HG03439 (cell line): ENCODE results near the gene SEC61A1.
A peak's percentile ranks its signal among the peaks of the same experiment; 100 is the strongest.

Experiments used
- ATAC-seq: cut with Tn5 transposase; IDR thresholded peaks from one replicate; pipeline ENCODE4 v1.9.1; 2021; ENCODE audit warnings: mild to moderate bottlenecking, moderate library complexity; ENCODE audit not compliant: unreplicated experiment

The SEC61A1 gene

DNA sequence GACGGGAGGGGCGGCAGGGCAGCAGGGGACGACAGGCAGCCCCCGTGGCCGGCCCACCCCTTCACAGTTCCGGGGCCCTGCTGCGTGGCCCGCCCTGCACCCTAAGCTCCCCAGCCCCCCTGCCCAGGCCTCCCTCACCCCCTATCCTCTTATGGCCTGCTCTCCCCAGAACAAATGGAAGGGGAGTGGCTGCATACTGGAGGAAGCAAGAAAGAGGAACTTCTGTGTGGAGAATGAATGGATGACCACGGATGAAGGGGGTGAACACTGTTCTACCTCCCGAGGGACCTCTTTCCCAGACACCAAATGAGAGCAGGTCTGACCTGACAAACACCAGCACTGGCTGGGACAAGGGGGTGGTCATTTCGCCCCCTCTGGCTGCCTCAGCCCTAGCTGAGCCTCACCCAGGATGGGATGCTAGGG lies 25.0 kb downstream of the SEC61A1 start:
- no peak for ATAC-seq

DNA sequence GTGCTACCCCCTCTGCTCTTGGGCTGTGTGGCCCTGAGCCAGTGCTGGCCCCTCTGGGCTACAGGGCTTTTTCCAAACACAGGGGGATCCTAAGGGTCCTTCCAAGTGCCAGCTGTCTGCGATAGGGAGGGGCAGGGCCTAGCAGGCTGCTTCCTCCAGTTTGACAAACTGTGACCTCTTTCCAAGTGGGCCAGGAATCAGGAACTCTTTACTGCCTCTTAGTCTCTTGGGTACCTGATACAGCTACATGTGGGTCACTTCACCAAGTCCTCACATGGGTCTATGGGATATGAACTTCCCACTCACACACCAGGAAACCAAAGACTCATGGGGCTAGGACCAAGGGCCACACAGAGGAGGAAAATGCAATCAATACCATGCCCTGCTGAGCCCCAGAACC lies 25.4 kb downstream of the SEC61A1 start:
- no peak for ATAC-seq

DNA sequence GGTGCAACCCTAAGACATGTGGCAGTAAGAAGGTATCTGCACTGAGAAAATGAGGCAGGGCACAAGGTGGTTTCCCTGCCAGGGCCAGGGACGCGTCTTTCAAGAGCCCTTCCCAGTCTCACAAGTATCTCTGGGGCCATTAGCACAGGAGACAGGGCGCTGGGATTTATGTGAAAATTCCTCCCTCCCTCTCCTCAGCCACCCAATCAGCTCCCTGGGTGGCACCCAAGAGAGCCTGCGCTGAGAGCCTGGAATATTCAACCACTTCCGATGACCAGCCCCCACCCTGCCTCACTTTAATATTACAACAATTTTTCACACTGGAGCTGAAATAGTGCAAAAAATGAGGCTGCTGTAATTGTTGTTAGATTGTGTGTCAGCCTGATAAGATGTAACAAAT lies 26.1 kb downstream of the SEC61A1 start:
- ATAC-seq = no peak

DNA sequence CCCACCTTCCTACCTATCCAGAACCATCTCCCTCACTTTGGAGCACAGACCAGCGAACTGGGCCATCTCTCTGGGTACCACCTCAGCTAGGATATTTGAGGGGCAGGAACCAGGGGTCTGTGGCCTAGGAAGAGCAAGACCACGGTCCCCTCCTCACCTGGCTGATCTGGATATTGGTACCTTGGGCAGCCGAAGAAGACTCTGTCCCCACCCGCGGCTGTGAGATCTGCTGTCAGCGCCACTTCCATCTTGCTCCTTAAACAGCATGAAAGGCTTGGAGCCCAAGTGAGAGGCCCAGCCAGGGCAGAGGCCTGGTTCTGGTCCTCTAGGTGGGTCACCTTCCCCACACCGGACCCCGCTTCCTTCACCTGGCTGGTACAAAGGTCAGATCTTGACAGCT lies 26.6 kb downstream of the SEC61A1 start:
- ATAC-seq = no peak

DNA sequence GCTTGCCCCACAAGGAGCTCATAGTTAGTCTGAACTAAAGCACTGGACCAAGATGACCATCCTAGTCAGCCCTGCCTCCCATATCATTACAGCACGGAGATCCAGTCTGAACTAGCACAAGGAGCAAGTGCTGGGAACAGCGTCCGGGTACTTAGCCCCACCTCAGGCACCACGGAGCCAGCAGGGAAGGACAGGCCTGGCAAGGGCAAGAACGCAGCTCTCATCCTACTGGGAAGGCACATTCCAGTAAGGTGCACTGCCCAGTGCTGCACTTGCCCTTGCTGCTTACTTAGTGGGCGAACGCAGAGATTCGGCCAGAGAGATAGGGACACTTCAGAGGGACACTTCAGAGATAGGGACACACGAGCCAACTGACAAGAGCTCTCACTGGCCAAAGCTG lies 27.6 kb downstream of the SEC61A1 start:
- ATAC-seq = no peak

DNA sequence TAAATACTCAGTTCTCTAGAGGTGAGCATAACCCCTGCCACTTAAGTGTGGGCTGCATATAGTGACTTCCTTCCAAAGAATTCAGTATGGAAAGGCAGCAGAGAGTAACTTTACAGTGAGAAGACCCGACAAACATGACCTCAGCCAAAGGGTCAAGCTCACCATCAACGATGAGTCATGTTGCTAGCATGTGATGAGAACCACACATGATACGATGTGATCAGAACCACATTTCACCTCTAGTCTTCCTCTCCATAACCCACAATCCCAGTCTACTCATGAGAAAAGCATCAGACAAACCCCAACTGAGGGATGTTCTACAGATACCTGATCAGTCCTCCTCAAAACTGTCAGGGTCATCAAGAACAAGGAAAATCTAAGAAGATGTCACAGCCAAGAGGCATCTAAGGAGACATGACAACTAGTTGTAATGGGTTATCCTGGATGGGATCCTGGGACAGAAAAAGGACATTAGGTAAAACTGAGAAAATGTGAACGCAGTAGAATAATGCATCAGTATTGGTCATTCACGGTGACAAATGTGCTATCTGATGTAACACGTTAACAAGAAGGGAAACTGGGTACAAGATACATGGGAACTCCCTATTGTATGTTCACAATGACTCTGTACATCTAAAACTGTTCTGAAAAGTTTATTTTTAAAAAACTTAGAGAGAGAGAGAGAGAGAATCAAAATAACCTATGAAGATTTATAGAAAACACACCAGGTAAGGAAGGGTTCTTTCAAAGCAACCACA lies 28.3 kb downstream of the SEC61A1 start:
- ATAC-seq = no peak

DNA sequence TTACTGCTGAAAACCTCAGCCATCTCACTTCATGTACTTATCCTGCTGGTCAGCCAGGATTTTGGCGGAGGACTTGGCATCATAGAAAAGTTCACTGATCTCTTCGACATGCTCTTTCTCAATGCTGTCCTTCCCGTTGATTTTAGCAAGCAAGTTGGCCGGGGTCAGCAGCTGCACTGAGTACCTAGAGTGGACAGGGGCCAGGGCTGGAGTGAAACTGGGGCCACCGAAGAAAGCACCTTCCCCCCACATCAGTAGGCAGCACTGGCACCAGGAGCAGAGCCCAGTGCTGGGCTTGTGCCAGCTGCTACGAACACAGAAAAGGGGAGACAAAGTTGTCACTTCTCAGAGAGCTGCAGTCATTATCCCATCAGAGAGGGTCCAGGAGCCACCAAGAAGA lies 29.0 kb downstream of the SEC61A1 start:
- ATAC-seq = no peak

DNA sequence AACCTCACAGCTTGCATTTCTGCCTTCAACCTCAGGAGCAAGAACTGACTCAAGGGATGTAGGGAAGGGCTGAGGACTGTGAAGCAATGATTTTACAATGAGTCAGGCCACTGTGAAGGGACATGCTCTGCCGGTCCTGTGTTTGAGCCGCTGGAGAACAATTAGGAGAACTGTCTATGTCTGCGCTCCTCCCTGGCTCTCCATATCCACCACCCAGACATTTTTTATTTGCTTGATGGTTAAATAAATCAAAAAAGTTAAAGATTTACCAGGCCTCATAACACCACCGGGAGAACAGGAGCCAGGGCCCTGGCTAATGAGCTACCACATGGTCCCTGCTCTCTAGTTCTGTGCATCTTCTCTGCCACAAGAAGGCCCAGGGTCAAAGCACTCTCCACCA lies 29.6 kb downstream of the SEC61A1 start:
- ATAC-seq = no peak

DNA sequence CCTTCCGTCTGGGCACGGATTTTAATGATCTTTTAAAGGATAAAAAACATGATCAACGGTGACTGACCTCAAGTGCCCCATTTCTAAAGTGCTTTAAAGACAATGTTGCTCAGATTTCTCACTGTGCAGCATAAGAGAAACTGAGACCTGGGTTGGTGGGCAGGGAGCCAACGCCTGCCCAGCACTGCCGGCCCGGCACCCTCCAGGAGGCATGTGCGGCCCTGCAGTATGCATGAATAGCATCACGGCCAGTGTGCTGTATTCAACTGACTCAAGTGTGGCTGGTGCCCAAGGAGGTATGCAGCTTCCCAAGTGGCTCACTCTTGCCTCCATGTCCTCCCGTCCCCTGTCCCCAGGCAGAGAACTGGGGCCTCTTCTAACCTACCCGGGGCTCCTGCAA lies 30.3 kb downstream of the SEC61A1 start:
- no peak for ATAC-seq

DNA sequence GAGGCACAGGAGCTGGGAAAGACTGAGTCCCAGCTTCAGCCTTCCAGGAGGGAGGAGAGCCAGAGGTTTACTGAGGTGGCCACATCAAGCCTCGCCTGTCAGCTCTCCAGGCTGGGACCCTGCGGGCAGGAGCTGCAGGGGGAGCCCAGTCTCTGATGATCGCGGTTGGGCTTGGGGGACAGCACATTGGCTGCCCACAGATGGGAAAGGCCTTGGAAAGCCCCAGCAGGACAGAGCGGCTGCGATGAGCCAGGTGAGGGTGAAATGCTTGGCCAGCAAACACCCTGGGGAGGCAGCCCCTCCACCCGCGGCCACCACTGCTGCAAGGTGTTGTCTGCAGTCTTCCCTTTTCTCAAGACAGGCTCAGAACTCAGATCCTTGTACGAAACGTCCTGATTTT lies 31.2 kb downstream of the SEC61A1 start:
- no peak for ATAC-seq

DNA sequence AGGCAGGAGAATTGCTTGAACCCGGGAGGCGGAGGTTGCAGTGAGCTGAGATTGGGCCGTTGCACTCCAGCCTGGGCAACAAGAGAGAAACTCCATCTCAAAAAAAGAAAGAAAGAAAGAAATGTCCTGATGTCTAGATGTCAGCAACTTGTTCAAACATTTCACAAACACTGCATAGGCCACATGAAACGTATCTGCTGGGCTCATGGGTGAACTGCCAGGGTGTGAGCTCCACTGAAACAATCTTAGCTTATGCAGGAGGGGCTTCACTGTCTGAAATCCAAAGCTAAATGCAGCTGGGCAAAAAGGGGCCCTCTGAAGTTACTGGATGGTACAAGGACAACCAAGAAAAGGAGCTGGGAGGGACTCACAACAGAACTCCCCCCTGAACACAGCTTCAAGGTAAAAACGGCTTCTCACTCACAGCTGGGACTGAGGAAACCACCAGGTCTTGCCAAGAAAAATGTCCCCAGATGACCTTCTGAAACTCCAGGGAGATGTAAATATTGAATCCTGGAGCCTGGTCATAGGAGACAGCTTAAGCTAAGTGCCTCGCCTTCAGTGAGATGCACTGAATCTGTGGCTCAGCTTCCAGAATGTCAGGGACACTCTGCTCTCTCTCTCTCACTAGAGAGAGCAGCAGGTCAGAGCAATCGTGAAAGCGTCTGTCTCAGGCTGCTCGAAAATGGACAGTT lies 31.9 kb downstream of the SEC61A1 start:
- ATAC-seq = no peak

DNA sequence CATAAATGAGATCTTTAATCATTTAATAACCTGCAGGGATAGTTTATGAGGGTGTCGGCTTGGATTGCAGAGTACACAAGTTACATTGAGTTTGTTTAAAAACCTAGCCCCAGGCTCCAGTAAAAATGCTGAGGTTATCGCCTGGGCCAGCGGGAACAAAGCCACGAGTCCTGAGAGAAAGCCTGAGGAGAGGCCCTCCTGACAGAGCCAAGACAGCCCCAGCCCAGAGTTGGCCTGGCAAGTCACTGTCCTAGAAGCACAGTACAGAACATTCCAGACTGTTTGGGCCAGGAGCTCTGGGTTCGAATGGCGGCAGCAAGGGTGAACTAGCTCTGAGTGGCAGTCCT lies 32.4 kb downstream of the SEC61A1 start:
- ATAC-seq = no peak

DNA sequence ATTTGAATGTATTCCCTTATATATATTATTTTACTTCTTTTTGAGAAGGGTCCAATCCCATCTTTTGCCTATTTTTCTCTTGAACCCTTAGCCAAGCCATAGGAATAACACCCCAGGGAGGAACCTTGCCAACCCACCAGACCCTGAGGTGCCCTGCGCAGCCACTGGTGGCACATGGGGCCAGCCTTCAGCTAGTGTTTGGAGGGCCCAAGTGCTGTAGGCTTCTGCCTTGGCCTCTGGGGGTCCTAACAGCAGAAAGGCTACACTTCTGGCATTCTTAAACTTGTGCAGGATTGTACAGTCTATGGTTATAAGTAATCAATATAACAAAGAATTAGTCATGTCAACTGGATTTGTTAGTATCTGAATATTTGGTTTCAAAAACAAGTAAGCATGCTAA lies 36.9 kb downstream of the SEC61A1 start:
- no peak for ATAC-seq

DNA sequence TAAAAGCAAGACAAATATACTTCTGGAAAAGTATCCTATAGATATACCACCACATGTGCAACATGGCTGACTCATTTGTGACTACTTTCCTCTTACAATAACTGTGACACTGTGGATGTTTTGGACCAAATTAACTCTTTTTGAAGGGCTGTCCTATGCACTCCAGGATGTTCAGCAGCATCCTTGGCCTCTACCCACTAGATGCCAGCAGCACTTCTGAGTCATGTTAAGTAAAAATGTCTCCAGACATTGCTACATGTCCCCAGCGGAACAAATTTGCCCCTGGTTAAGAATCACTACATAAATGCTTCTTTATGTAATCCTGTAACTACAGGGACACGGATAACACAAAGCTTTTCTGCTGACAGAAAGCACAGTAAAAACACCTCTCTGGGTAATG lies 39.3 kb downstream of the SEC61A1 start:
- ATAC-seq = no peak

DNA sequence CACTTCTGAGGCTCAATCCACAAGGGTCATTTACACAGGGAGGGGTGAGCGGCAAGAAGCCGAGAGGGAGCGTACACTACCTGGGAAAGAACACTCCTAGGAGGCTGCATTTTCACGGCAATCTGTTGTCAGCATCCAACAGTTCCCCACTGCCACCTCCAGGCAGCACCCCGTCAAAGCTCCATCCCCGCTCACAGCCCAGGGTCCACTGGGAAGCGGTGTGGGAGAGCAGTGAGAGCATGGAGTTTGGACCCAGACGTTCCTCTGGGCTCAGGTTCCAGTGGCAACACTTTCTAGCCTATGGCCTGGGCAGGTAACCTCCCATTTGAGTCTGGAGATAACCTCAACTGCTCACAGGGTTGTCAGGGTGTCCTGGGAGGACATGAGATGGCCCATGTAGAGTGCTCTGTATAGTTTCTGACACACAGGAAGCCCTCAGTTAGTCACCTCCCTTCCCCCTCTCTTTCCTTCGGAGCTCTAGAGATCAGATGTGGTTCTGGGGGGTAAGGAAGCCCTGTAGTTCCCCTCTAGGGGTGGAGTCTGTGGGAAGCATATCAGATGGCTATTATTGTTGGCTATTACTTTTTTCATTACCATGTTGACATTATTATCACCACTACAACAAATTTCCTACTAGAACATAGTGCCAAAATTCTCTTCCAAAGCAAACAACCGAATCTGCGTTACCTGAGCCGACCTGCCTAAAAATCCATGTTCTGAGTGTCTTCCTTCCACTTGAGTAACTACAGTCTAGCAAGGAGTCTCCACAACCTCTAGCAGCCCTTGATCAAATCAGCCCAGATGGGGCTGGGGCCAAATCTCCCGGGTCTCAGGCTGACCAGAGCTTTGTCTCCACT lies 42.3 kb downstream of the SEC61A1 start:
- no peak for ATAC-seq

DNA sequence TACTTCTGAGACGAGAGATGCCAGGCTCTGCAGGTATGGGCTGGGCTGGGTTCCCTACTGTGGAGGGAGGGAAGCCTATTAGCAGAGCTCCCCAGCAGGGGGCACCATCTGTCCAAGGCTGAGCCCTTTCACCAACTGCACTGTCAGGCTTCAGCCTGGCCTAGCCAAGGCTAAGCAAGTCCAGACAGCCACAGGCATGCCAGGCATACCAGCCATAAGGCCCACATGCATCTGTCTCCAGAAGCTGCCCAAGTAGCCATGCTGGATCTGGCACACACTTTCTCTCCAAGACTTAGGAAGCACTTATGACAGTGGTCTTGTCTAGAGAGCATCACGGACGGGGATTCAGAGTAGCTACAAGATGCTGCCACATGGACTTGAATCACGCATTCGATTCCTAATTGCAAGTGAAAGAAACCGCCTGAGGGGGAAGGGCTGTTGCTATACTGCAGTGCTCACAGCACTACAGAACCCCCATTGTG lies 43.0 kb downstream of the SEC61A1 start:
- peak; percentile 73 for ATAC-seq

DNA sequence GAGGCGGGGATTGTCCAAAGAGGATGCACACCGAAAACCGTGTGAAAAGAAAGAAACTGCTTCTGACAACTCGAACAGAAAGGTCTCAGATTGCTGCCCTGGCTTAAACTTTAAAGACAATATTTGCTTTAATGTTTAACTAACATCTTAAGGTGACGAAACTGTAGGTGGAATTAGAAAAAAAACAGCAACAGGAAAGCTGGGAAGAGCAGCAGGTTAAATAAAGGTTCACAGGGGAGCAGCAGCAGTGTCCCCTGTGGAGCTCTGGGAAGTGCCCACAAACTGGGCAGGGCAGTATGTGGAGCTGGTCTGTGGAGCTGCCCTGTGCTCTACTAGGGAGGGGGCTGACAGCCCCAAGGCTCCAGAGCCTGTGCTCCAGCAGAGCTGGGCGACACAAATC lies 46.0 kb downstream of the SEC61A1 start:
- ATAC-seq = no peak

DNA sequence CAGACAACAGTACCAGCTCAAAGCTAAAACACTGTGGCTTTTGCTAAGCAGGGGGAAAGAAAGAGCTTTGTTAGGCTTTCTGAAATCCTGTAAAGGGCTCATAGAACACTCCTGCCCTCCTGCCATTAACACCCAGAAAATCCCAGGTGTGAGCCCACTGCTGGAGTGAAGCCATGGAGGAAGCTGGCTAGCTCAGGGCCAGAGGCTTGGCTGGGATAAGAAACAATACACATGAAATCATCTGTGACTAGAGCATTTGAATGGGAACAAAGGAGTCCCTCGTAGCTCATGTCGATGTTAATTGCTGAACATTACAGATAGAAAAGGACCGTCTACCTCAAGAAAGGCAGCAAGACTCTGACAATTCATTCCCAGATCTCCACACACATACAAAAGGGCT lies 47.9 kb downstream of the SEC61A1 start:
- ATAC-seq = no peak

DNA sequence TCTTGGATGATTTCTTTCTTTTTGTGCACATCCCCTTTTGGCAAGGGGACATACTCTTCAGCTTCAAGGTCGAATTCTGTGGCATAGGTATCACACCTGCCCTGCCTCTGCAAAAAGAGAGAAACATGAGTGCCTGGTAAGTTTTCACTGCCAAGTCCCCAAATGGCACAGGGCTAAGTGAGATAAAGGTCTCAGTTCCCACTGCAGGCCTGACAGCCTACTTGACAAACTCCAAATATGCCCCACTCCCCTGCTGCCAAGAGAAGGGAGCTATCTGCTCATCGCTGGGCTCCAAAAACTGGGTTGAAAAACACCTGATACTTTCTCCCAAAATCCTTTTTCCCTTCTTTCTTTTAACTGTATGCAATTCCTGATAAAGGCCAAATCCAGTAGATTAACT lies 48.4 kb downstream of the SEC61A1 start:
- ATAC-seq = no peak

DNA sequence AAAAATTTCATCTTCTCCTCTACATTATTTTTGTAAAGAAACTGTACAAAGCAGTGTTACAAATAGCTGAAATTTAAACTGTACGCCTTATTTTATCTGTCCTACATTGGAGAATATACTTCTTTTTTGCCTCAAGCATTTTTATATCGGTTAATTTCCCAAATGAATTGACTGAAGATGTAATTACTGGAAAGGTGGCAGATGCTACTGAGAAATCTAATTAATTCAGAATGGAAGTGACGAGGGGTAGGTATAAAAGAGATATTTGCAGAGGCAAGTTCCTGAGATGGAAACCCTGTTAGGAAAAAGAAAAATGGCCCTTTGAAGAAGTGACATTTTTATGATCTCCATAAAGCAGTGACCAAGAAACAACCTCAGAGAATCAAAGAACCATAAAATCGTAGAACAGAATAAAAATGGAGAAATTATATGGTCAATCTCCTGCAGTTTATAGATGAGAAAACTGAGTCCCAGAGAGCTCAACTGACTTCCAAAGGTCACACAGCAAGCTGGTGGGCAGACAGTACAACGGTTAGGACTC lies 51.0 kb downstream of the SEC61A1 start:
- ATAC-seq = no peak

DNA sequence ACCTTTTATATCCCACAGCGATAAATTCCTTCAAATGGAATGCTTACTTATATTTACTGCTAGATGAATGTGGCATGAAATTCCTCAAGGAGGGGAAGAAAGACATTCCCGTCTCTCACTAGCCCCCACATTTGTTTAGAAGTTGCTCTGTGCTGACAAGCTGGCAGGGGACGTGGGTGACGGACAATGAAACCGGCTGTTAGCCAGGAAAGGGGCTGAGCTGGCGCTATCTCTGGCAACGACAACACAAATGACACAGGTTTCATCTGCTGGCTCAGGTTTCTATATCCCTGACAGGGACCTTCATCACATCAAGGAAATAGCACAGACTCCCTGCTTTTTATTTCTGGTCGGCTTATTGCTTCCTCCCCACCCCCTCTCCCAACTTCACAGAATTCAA lies 55.6 kb downstream of the SEC61A1 start:
- ATAC-seq = no peak
